GM19193 (cell line): Measurements from ENCODE around the gene FAF1.

Experiments used
- POLR2A ChIP-seq: IDR thresholded peaks from 4 replicates; pipeline ENCODE4 v1.6.1; 2011; ENCODE audit not compliant: insufficient read depth, insufficient read length; ENCODE audit errors: extremely low read depth

FAF1 gene

DNA sequence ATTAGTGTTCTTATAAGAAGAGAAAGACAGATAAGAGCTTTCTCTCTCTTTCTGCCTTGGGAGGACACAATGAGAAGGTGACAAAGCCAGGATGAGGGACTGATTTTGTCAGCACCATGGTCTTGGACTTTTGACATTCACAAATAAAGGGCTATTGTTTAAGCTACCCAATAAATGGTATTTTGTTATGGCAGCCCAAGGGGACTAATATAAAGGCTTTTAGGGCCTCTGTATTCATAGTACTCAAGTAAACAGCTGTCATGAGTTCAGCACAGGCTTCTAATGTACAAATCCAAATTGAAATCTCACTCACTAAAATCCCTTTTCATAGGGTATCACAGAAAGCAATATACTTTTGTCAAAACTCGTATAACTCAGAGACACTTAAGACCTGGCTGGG lies 242.7 kb downstream of the FAF1 start:
- no peak for TF ChIP-seq POLR2A

- no peak for TF ChIP-seq POLR2A
These were observed 250.0 kb downstream of the FAF1 start for GRCh38 chr1:50710099-50710498.

- TF ChIP-seq POLR2A = no peak
These were observed 252.2 kb downstream of the FAF1 start for GRCh38 chr1:50707824-50708223.

DNA sequence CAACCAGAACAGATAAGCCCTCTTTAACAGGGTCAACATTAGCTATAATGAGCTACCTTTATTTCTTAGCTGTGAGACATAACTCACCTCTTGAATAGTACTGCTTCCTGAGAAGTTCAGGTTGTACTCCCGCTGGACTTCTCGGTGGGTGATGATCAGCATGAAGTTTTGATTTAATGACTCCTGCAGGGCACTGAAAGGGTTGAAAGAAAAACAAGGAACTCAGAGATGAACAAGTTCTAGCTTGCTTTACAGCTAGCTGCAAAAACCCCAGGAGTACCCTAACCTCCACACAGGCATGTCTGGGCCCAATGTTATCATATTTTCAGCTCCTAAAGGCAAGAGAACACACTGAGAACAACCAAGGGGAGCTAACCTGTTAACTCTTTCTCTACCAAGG lies 254.4 kb downstream of the FAF1 start:
- no peak for TF ChIP-seq POLR2A

- TF ChIP-seq POLR2A = no peak
These were observed 255.0 kb downstream of the FAF1 start for GRCh38 chr1:50705041-50705440.

DNA sequence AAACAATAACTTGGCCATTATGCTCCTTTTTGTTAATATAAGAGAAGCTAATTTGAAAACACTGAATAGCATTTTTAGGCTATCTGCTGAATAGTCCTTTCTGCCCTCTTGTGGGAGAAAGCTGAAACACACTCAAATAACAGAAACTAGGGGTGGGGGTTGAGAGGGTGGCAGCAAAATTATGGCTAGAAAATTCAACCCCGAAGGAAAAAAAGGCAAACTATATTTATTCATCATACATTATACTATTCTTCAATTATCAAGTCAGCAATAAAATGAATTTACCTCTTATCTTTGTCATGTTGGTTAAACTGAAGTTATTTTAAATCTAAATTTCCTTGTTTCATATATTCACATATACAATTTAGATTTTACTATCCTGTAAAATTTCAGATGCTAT lies 255.9 kb downstream of the FAF1 start:
- TF ChIP-seq POLR2A = no peak

GRCh38 chr1:50703240-50703639 lies 256.8 kb downstream of the FAF1 start:
- no peak for TF ChIP-seq POLR2A

- TF ChIP-seq POLR2A = no peak
These were observed 257.7 kb downstream of the FAF1 start for GRCh38 chr1:50702395-50702794.

DNA sequence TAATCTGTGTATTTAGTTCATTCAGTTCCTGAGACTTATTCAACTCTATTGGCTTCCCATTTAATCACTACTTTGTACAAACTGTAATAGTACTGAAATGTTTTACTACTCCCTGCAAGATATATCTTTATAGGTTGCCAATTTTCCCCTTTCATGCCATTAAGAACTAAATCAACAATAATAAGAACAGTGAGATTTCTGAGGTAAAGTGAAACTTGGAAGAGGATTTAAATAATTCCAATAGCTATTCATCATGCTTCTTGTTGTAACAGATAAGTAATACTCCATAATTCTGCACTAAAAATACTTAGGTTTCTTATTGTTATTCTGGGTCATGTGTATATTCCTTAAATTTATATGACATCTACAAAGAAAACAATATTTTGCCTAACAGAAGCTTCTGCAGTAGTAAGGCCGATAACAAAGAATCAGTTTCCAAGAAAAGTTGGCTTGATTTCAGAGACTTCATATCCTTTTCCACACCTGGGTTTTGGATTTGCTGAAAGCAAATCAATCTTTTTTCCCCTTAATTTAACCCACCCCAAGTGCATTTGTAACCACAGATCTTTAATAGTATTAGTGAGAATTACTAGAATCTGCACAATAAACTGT lies 258.3 kb downstream of the FAF1 start:
- TF ChIP-seq POLR2A = no peak

DNA sequence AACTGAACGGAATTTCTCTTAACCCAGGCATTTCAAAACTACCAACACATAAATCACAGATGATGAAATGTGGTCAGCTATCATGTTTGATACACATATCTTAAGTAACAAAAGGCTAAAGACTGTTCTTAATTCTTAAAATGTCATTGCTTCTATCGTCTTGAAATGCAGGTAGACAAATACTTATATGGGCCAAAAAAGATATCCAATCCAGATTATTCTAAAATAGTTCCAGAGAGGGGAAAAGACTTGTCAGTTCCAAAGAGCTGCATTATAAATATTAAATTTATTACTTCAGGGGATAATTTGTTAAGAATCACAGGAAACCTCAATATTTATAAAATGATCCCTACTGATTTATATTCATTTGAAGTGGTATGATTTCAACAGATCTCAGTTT lies 259.4 kb downstream of the FAF1 start:
- no peak for TF ChIP-seq POLR2A

DNA sequence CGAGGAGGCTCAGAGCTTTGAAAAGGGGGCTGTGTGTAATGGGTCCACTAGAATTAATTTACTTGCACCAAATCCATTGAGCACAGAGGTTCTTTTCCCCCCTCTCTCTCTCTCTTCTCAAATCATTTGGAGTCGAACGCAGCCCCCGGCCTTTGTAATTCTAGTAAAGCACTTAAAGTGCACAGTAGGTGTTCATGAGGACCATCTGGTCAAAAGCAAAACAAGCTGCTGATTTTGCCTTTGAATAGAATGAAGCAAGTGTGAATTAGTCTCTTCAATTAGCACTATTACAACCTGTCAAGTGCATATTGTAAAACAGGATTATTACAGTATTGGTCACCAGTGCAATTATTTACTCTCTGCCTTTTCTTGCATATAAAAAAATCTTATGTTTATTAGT lies 259.9 kb downstream of the FAF1 start:
- TF ChIP-seq POLR2A = no peak

- TF ChIP-seq POLR2A = no peak
These were observed 260.3 kb downstream of the FAF1 start for GRCh38 chr1:50699795-50700194.

DNA sequence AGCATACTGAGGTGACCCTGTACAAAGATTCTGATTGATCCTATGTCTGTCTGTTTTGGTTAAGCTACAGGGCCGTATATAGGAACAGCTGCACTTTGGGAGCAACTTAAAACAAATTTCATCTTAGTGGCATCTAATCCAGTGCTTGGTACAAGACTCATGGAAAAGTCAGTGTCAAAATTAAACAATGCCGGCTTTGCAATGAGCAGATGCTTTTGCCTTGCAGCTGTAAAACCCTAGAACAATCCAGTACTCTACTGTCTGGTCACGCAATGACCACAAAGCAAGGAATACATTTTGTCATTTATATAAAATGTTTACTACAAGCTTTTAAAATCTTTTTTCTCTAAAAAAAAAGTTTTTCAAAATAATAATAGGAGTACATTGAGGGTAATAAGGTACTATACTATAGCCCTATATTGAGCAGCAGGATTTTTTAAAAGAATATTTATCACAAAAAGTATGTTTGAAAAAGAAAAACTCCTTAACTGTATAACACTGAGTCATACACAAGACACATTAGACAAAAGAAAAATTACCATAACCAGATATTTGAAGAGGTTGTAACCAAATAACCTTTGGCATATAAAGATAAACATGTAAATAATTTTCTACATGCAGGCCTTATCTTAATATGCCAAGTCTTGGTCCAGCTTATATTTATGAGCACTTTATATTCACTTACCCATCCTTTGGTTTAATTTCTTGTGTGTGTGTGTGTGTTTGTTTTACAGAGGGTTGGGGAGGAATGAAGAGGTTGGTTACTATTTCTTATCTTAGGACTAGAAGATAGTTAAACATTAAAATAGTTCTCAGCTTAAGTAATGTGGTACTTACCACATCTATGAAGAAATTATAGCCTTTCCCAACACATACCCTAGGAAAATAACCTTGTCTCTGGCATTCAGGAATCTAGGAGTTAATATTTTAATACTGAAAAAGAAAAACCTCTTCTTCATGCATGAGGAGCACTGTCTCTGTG lies 262.3 kb downstream of the FAF1 start:
- no peak for TF ChIP-seq POLR2A

DNA sequence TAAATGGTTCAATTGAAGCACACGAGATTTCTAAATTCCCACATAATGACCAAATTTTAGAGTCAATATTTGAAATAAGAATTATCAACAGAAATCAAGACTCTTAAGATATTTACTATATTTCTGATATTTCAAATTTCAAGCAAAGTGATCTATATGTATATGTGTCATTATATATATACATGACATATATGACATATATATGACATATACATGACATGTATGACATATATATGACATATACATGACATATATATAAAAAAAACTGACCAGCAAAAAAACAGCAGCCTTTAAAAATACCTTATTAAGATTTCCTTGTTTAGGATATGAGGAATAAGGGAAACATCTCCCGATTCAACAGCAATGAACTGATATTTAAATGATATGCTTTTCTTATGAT lies 266.2 kb downstream of the FAF1 start:
- TF ChIP-seq POLR2A = no peak

- TF ChIP-seq POLR2A = no peak
These were observed 275.9 kb downstream of the FAF1 start for GRCh38 chr1:50684185-50684584.

DNA sequence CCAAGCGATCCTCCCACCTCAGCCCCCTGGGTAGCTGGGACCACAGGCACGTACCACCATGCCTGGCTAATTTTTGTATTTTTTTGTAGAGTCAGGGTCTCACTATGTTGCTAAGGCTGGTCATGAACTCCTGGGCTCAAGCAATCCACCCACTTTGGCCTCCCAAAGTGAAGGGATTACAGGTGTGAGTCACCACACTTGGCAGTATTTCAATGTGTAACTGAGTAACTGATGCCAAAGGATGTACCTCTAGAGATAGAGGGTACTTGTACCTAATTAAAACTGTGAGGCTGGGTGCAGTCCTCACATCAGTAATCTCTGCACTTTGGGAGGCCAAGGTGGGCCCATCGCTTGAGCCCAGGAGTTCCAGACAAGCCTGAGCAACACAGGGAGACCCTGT lies 278.1 kb downstream of the FAF1 start:
- TF ChIP-seq POLR2A = no peak

DNA sequence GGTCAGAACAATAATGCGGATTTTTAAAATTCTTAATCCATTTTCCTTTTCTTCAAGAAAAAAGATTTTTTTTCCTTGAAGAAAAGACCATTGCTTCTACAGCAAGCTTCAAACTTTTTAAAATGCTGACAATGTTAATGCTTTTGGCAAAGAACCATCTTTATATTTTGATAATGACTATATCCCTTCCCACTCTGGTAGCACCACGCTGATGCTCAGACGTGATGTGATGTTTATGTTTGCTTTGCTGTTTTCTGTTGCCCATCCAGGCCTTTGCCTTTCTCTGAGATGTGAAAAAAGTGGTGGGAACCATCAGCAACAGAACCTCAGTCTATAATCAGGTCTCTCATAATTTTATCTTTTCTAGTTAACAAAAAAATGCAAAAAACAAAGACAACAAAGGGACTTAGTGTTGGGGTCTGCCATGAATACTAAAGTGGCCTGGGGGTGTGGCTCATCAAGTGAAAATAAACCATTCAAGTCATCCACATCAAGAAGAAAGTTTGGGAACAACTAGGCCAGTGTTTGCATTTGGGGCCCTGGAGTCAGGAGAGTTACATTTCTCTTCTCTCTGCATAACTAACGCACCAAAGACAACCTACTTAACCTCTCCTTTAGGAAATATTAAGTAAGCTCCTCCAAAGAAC lies 292.2 kb downstream of the FAF1 start:
- TF ChIP-seq POLR2A = no peak

DNA sequence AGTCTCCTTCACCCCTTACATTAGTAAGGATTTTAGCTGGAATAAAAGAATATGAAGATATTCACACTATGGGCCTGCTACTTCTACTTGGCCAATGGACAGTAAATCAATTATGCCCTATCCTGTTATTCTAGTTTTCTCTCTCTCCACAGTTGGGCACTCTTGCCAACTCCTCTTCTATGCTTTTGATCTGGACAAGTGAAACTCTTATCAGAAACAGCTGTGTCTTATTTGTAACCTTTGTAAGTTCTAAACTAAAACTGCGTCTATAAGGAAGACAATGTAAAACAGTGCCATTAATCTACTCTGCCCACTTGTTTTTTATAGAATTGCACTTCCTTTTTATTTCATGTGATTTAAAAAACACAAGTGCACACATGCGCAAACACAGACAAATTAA lies 292.8 kb downstream of the FAF1 start:
- no peak for TF ChIP-seq POLR2A
